IPS-20b (cell line): Measurements from ENCODE around the gene ADGRA3.

Experiments
- H3K27ac ChIP-seq: one replicate; pipeline ENCODE4 v1.5.1; 2013; ENCODE audit warnings: low read length
- H3K27me3 ChIP-seq: 2 replicates; pipeline ENCODE4 v1.6.1; 2013; ENCODE audit warnings: mild to moderate bottlenecking, low read length, inconsistent platforms; ENCODE audit not compliant: insufficient read depth
- H3K36me3 ChIP-seq: 2 replicates; pipeline ENCODE4 v1.6.1; 2013; ENCODE audit warnings: low read depth, mild to moderate bottlenecking, inconsistent platforms, low read length, moderate library complexity; ENCODE audit not compliant: insufficient read depth
- H3K4me1 ChIP-seq: 2 replicates; pipeline ENCODE4 v1.6.1; 2013; ENCODE audit warnings: mild to moderate bottlenecking, control low read depth, inconsistent platforms, low read length, moderate library complexity; ENCODE audit not compliant: insufficient read depth
- H3K4me3 ChIP-seq: 2 replicates; pipeline ENCODE4 v1.5.1; 2013; ENCODE audit warnings: mild to moderate bottlenecking, low read length, inconsistent platforms
- H3K9ac ChIP-seq: 2 replicates; pipeline ENCODE4 v1.6.1; 2013; ENCODE audit warnings: low read depth, mild to moderate bottlenecking, inconsistent platforms, low read length, moderate library complexity
- H3K9me3 ChIP-seq: 2 replicates; pipeline ENCODE4 v1.6.1; 2013; ENCODE audit warnings: mild to moderate bottlenecking, low read depth, low read length, inconsistent platforms; ENCODE audit not compliant: insufficient read depth

Gene ADGRA3

GRCh38 chr4:22532117-22532516 lies 16.3 kb upstream of the ADGRA3 start:
- H3K27me3 ChIP-seq, result no peaks in the 10 kb centered on the region
- no peak overlapping the region for H3K9ac ChIP-seq
- no peak overlapping the region for H3K4me3 ChIP-seq
- peaks cover 34% of the 10 kb centered on the region for H3K9me3 ChIP-seq
- H3K27ac ChIP-seq, result no peak overlapping the region
- no peaks in the 10 kb centered on the region for H3K36me3 ChIP-seq
- H3K4me1 ChIP-seq, result no peaks in the 10 kb centered on the region

GRCh38 chr4:22531311-22532019 lies 15.6 kb upstream of the ADGRA3 start:
- H3K36me3 ChIP-seq, result no peaks in the 10 kb centered on the region

GRCh38 chr4:22524895-22525294 lies 9.0 kb upstream of the ADGRA3 start:
- no peak overlapping the region for H3K27ac ChIP-seq
- no peaks in the 10 kb centered on the region for H3K36me3 ChIP-seq
- H3K4me1 ChIP-seq, result peaks cover 8% of the 10 kb centered on the region
- H3K9me3 ChIP-seq, result no peaks in the 10 kb centered on the region; the same call in 1 of the 2 replicates
- H3K4me3 ChIP-seq, result no peak overlapping the region
- H3K9ac ChIP-seq, result no peak overlapping the region
- H3K27me3 ChIP-seq, result peaks cover 9% of the 10 kb centered on the region; the same call in 1 of the 2 replicates

More at GRCh38 chr4:22531311-22532019, 15.6 kb upstream of the ADGRA3 start:
- Histone ChIP-seq H3K4me1 (no peaks in the 10 kb centered on the region), H3K4me3 (no peak overlapping the region), H3K27me3 (no peaks in the 10 kb centered on the region), H3K9me3 (peaks cover 34% of the 10 kb centered on the region), H3K27ac (no peak overlapping the region), H3K9ac (no peak overlapping the region)

- Histone ChIP-seq H3K9me3 (no peaks in the 10 kb centered on the region), H3K27ac (no peak overlapping the region), H3K4me3 (0 out of 2 replicates have a peak overlapping the region, but pooled peaks have one; percentile 19), H3K9ac (no peak overlapping the region), H3K27me3 (peaks cover 9% of the 10 kb centered on the region; the same call in 1 of the 2 replicates), H3K36me3 (no peaks in the 10 kb centered on the region), H3K4me1 (peaks cover 8% of the 10 kb centered on the region)
Measured at GRCh38 chr4:22522706-22523501, 7.0 kb upstream of the ADGRA3 start.

- no peaks in the 10 kb centered on the region for H3K36me3 ChIP-seq
- no peak overlapping the region for H3K27ac ChIP-seq
- peaks cover 13% of the 10 kb centered on the region for H3K27me3 ChIP-seq
- peaks cover 8% of the 10 kb centered on the region for H3K4me1 ChIP-seq
- H3K9ac ChIP-seq, result no peak overlapping the region
- no peak overlapping the region for H3K4me3 ChIP-seq
- no peaks in the 10 kb centered on the region for H3K9me3 ChIP-seq
Measured at GRCh38 chr4:22522206-22522605, 6.3 kb upstream of the ADGRA3 start.

- no peaks in the 10 kb centered on the region for H3K36me3 ChIP-seq
- H3K4me3 ChIP-seq, result no peak overlapping the region
- H3K9ac ChIP-seq, result no peak overlapping the region
- no peak overlapping the region for H3K27ac ChIP-seq
- H3K27me3 ChIP-seq, result peaks cover 22% of the 10 kb centered on the region
- peaks cover 13% of the 10 kb centered on the region for H3K4me1 ChIP-seq
- H3K9me3 ChIP-seq, result no peaks in the 10 kb centered on the region
Measured at GRCh38 chr4:22521240-22521639, 5.4 kb upstream of the ADGRA3 start.

GRCh38 chr4:22515145-22515887 lies 550 bp downstream of the ADGRA3 start:
- H3K9me3 ChIP-seq, result no peaks in the 10 kb centered on the region
- peaks cover 13% of the 10 kb centered on the region for H3K27me3 ChIP-seq
- peak overlapping the region; percentile 87 for H3K4me3 ChIP-seq
- H3K9ac ChIP-seq, result peak overlapping the region; percentile 89
- no peaks in the 10 kb centered on the region for H3K36me3 ChIP-seq
- H3K4me1 ChIP-seq, result peaks cover 12% of the 10 kb centered on the region; the same call in 1 of the 2 replicates
- peak overlapping the region; percentile 52 for H3K27ac ChIP-seq

- H3K9ac ChIP-seq, result peak overlapping the region; percentile 89
- H3K36me3 ChIP-seq, result no peaks in the 10 kb centered on the region
- H3K27ac ChIP-seq, result peak overlapping the region; percentile 52
- peaks cover 12% of the 10 kb centered on the region; the same call in 1 of the 2 replicates for H3K4me1 ChIP-seq
- peak overlapping the region; percentile 87 for H3K4me3 ChIP-seq
- peaks cover 13% of the 10 kb centered on the region for H3K27me3 ChIP-seq
- no peaks in the 10 kb centered on the region for H3K9me3 ChIP-seq
Measured at GRCh38 chr4:22514481-22514880, 1.4 kb downstream of the ADGRA3 start.

GRCh38 chr4:22514001-22514400 lies 1.9 kb downstream of the ADGRA3 start:
- no peaks in the 10 kb centered on the region for H3K9me3 ChIP-seq
- H3K27me3 ChIP-seq, result peaks cover 13% of the 10 kb centered on the region
- H3K4me3 ChIP-seq, result peak overlapping the region; percentile 87
- no peak overlapping the region for H3K27ac ChIP-seq
- peak overlapping the region; percentile 89 for H3K9ac ChIP-seq
- peaks cover 12% of the 10 kb centered on the region; the same call in 1 of the 2 replicates for H3K4me1 ChIP-seq
- H3K36me3 ChIP-seq, result no peaks in the 10 kb centered on the region

- H3K9me3 ChIP-seq, result no peaks in the 10 kb centered on the region
- no peaks in the 10 kb centered on the region for H3K36me3 ChIP-seq
- H3K27ac ChIP-seq, result no peak overlapping the region
- no peak overlapping the region for H3K9ac ChIP-seq
- 0 out of 2 replicates have a peak overlapping the region, but pooled peaks have one; percentile 17 for H3K4me3 ChIP-seq
- H3K27me3 ChIP-seq, result peaks cover 9% of the 10 kb centered on the region
- H3K4me1 ChIP-seq, result peaks cover 20% of the 10 kb centered on the region
Measured at GRCh38 chr4:22512306-22512705, 3.6 kb downstream of the ADGRA3 start.

- Histone ChIP-seq H3K27me3 (no peaks in the 10 kb centered on the region), H3K4me3 (no peak overlapping the region), H3K4me1 (peaks cover 23% of the 10 kb centered on the region), H3K36me3 (no peaks in the 10 kb centered on the region), H3K9me3 (no peaks in the 10 kb centered on the region), H3K9ac (no peak overlapping the region), H3K27ac (no peak overlapping the region)
Measured at GRCh38 chr4:22510750-22511149, 5.1 kb downstream of the ADGRA3 start.
